WTC11 (cell line): Measurements from ENCODE around the gene GGCX. TPM values are rescaled to one million over a fixed set of nuclear protein-coding genes. Genes with fewer than 3 reads are reported as not detected.
A peak's percentile ranks its signal among the peaks of the same experiment; 100 is the strongest.

Experiments used
- ATF1 ChIP-seq: sonication (generic); formaldehyde crosslinking; IDR thresholded peaks from 2 replicates; pipeline ENCODE4 v1.8.1; 2023; ENCODE audit warnings: mild to moderate bottlenecking, moderate library complexity, missing genetic modification reagents
- CBFB ChIP-seq: sonication (generic); formaldehyde crosslinking; IDR thresholded peaks from 2 replicates; pipeline ENCODE4 v1.8.1; 2022; ENCODE audit warnings: mild to moderate bottlenecking, low read depth, missing genetic modification reagents
- EMX1 ChIP-seq: fragments of 250-450 bp; sonication (Bioruptor Pico); IDR thresholded peaks from 2 replicates; pipeline ENCODE4 v1.8.0; 2021; ENCODE audit warnings: mild to moderate bottlenecking
- ETV6 ChIP-seq: sonication (generic); formaldehyde crosslinking; IDR thresholded peaks from 2 replicates; pipeline ENCODE4 v1.8.1; 2022; ENCODE audit warnings: mild to moderate bottlenecking, missing genetic modification reagents
- GRHL2 ChIP-seq: fragments of 250-450 bp; sonication (Bioruptor Pico); IDR thresholded peaks from 2 replicates; pipeline ENCODE4 v1.8.0; 2022; ENCODE audit warnings: mild to moderate bottlenecking, moderate library complexity; ENCODE audit not compliant: insufficient replicate concordance, severe bottlenecking
- JAZF1 ChIP-seq: fragments of 250-450 bp; sonication (Bioruptor Pico); IDR thresholded peaks from 2 replicates; pipeline ENCODE4 v1.9.0; 2021; ENCODE audit warnings: moderate library complexity, mild to moderate bottlenecking, inconsistent platforms
- KAT7 ChIP-seq: sonication (generic); formaldehyde crosslinking; IDR thresholded peaks from 2 replicates; pipeline ENCODE4 v1.8.1; 2023; ENCODE audit warnings: missing genetic modification reagents, mild to moderate bottlenecking, borderline replicate concordance
- MXD4 ChIP-seq: fragments of 250-450 bp; sonication (Bioruptor Pico); IDR thresholded peaks from 2 replicates; pipeline ENCODE4 v1.8.0; 2021; ENCODE audit warnings: mild to moderate bottlenecking, moderate library complexity, borderline replicate concordance
- NFATC4 ChIP-seq: fragments of 250-450 bp; sonication (Bioruptor Pico); IDR thresholded peaks from 2 replicates; pipeline ENCODE4 v1.9.0; 2021; ENCODE audit warnings: mild to moderate bottlenecking
- NFE2L1 ChIP-seq: sonication (generic); formaldehyde crosslinking; IDR thresholded peaks from 2 replicates; pipeline ENCODE4 v1.8.1; 2023; ENCODE audit warnings: missing genetic modification reagents
- NR1H2 ChIP-seq: sonication (generic); formaldehyde crosslinking; IDR thresholded peaks from 2 replicates; pipeline ENCODE4 v1.9.0; 2021; ENCODE audit warnings: mild to moderate bottlenecking, moderate library complexity, missing genetic modification reagents
- NR3C1 ChIP-seq: sonication (generic); formaldehyde crosslinking; conservative IDR thresholded peaks from 2 replicates; pipeline ENCODE4 v1.8.1; 2023; ENCODE audit warnings: low read depth, mild to moderate bottlenecking, missing genetic modification reagents
- PRRX2 ChIP-seq: fragments of 250-450 bp; sonication (Bioruptor Pico); IDR thresholded peaks from 2 replicates; pipeline ENCODE4 v1.8.0; 2021; ENCODE audit warnings: mild to moderate bottlenecking
- SMAD3 ChIP-seq: sonication (generic); formaldehyde crosslinking; IDR thresholded peaks from 2 replicates; pipeline ENCODE4 v1.8.0; 2022; ENCODE audit warnings: missing genetic modification reagents, mild to moderate bottlenecking, borderline replicate concordance
- SOX15 ChIP-seq: fragments of 250-450 bp; sonication (Bioruptor Pico); IDR thresholded peaks from 2 replicates; pipeline ENCODE4 v1.9.0; 2021; ENCODE audit warnings: mild to moderate bottlenecking
- SP1 ChIP-seq: sonication (generic); formaldehyde crosslinking; conservative IDR thresholded peaks from 2 replicates; pipeline ENCODE4 v1.8.1; 2022; ENCODE audit warnings: missing genetic modification reagents
- TCF7 ChIP-seq: sonication (generic); formaldehyde crosslinking; IDR thresholded peaks from 2 replicates; pipeline ENCODE4 v1.8.0; 2022; ENCODE audit warnings: mild to moderate bottlenecking, low read depth, missing genetic modification reagents, moderate library complexity
- TEAD1 ChIP-seq: sonication (generic); formaldehyde crosslinking; IDR thresholded peaks from 2 replicates; pipeline ENCODE4 v1.8.0; 2022; ENCODE audit warnings: mild to moderate bottlenecking, missing genetic modification reagents
- TEAD4 ChIP-seq: sonication (generic); formaldehyde crosslinking; IDR thresholded peaks from 2 replicates; pipeline ENCODE4 v1.8.0; 2022; ENCODE audit warnings: mild to moderate bottlenecking, missing genetic modification reagents
- TP53 ChIP-seq: sonication (generic); formaldehyde crosslinking; IDR thresholded peaks from 2 replicates; pipeline ENCODE4 v1.8.1; 2023; ENCODE audit warnings: mild to moderate bottlenecking, missing genetic modification reagents
- ZNF219 ChIP-seq: sonication (generic); formaldehyde crosslinking; IDR thresholded peaks from 2 replicates; pipeline ENCODE4 v1.8.0; 2023; ENCODE audit warnings: missing genetic modification reagents, mild to moderate bottlenecking, borderline replicate concordance
- ZNF263 ChIP-seq: sonication (generic); formaldehyde crosslinking; IDR thresholded peaks from 2 replicates; pipeline ENCODE4 v1.8.1; 2022; ENCODE audit warnings: low read depth, mild to moderate bottlenecking, moderate library complexity, missing genetic modification reagents
- ZNF317 ChIP-seq: sonication (generic); formaldehyde crosslinking; IDR thresholded peaks from 2 replicates; pipeline ENCODE4 v1.8.1; 2023; ENCODE audit warnings: low read depth, mild to moderate bottlenecking, moderate library complexity, missing genetic modification reagents, borderline replicate concordance
- total RNA-seq: library from RNA; stranded (reverse); gene quantifications from 3 replicates; pipeline ENCODE4 v1.2.3, GENCODE V29; 2021
- TF ChIP-seq, protein P1 (sequence below): sonication (generic); formaldehyde crosslinking; IDR thresholded peaks from 2 replicates; pipeline ENCODE4 v1.8.1; 2022; ENCODE audit warnings: low read depth, mild to moderate bottlenecking, moderate library complexity, missing genetic modification reagents, borderline replicate concordance
- TF ChIP-seq, protein P2 (sequence below): sonication (generic); formaldehyde crosslinking; IDR thresholded peaks from 2 replicates; pipeline ENCODE4 v1.8.0; 2022; ENCODE audit warnings: mild to moderate bottlenecking, missing genetic modification reagents
- TF ChIP-seq, protein P3 (sequence below): sonication (generic); formaldehyde crosslinking; IDR thresholded peaks from 2 replicates; pipeline ENCODE4 v1.8.1; 2023; ENCODE audit warnings: mild to moderate bottlenecking, missing genetic modification reagents
- TF ChIP-seq, protein P4 (sequence below): fragments of 200-600 bp; IDR thresholded peaks from 2 replicates; pipeline ENCODE4 v1.8.0; 2022; ENCODE audit warnings: antibody characterized with exemption
- TF ChIP-seq, protein P5 (sequence below): sonication (generic); formaldehyde crosslinking; conservative IDR thresholded peaks from 2 replicates; pipeline ENCODE4 v1.8.1; 2022; ENCODE audit warnings: mild to moderate bottlenecking, missing genetic modification reagents
- TF ChIP-seq, protein P6 (sequence below): sonication (generic); formaldehyde crosslinking; IDR thresholded peaks from 2 replicates; pipeline ENCODE4 v1.8.0; 2023; ENCODE audit warnings: mild to moderate bottlenecking, missing genetic modification reagents
- TF ChIP-seq, protein P7 (sequence below): sonication (generic); formaldehyde crosslinking; IDR thresholded peaks from 2 replicates; pipeline ENCODE4 v1.8.1; 2022; ENCODE audit warnings: mild to moderate bottlenecking, missing genetic modification reagents, moderate library complexity, borderline replicate concordance

The GGCX gene
- total RNA-seq, 1 experiment from 2014 or later, result 40.9 TPM

DNA sequence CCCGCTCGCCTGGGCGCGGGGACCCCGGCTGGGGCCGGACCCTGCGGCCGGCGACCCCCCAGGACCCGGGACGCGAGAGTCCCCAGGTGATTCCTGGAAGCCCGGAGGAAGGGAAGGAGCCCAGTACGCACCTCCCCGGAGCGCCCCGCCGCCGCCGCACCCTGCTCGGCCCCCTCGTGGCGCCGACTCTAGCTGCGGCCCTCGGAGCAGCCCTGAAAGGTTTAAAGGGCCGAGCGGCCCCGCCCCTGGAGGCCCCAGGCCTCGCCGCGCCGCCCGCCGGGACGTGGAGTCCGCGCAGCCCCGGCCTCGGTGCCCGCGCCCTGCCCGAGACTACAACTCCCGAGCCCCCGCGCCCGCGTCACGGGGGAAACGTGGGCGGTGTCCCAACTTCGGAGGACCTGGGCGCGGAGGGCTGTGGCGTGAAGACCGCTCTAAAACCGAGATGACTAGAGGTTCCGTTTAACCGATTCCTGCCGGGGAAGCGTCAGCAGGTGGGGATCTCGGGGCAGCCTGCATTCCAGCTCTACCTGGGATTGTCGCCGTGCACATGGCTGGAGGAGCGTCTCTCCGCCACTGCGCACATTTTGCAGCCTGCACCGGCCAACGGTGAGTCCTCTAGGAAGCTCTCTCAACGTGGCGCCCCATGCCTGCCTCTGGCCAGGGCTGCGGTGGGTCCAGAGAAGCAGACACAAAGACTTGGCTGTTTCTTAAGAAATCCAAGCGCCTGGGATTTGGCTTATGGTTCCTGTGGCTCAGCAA, 41.4 kb upstream of the GGCX start, which contains the start of gene TMEM150A (continued):
- TF ChIP-seq, protein P1, sequence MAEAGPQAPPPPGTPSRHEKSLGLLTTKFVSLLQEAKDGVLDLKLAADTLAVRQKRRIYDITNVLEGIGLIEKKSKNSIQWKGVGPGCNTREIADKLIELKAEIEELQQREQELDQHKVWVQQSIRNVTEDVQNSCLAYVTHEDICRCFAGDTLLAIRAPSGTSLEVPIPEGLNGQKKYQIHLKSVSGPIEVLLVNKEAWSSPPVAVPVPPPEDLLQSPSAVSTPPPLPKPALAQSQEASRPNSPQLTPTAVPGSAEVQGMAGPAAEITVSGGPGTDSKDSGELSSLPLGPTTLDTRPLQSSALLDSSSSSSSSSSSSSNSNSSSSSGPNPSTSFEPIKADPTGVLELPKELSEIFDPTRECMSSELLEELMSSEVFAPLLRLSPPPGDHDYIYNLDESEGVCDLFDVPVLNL (CRISPR knock-in tag), result no peak
- TF ChIP-seq ATF1, result no peak
- TF ChIP-seq JAZF1 (CRISPR knock-in tag), result no peak
- peak; percentile 12; the same call in 1 of the 2 replicates for TF ChIP-seq TEAD1 (CRISPR knock-in tag)
- no peak for TF ChIP-seq SOX15 (CRISPR knock-in tag)
- no peak for TF ChIP-seq NR3C1 (CRISPR knock-in tag)
- TF ChIP-seq ZNF263 (CRISPR knock-in tag), result no peak
- TF ChIP-seq TCF7 (CRISPR knock-in tag), result no peak
- TF ChIP-seq NFE2L1 (CRISPR knock-in tag), result no peak
- no peak for TF ChIP-seq NR1H2 (CRISPR knock-in tag)
- TF ChIP-seq NFATC4 (CRISPR knock-in tag), result no peak
- 0 out of 2 replicates have a peak, but pooled peaks have one; percentile 35 for TF ChIP-seq SMAD3
- TF ChIP-seq, protein P2, sequence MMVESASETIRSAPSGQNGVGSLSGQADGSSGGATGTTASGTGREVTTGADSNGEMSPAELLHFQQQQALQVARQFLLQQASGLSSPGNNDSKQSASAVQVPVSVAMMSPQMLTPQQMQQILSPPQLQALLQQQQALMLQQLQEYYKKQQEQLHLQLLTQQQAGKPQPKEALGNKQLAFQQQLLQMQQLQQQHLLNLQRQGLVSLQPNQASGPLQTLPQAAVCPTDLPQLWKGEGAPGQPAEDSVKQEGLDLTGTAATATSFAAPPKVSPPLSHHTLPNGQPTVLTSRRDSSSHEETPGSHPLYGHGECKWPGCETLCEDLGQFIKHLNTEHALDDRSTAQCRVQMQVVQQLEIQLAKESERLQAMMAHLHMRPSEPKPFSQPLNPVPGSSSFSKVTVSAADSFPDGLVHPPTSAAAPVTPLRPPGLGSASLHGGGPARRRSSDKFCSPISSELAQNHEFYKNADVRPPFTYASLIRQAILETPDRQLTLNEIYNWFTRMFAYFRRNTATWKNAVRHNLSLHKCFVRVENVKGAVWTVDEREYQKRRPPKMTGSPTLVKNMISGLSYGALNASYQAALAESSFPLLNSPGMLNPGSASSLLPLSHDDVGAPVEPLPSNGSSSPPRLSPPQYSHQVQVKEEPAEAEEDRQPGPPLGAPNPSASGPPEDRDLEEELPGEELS (CRISPR knock-in tag), result peak; percentile 71
- no peak for TF ChIP-seq GRHL2 (CRISPR knock-in tag)
- peak; percentile 38 for TF ChIP-seq ETV6
- TF ChIP-seq PRRX2, result no peak
- TF ChIP-seq, protein P3, sequence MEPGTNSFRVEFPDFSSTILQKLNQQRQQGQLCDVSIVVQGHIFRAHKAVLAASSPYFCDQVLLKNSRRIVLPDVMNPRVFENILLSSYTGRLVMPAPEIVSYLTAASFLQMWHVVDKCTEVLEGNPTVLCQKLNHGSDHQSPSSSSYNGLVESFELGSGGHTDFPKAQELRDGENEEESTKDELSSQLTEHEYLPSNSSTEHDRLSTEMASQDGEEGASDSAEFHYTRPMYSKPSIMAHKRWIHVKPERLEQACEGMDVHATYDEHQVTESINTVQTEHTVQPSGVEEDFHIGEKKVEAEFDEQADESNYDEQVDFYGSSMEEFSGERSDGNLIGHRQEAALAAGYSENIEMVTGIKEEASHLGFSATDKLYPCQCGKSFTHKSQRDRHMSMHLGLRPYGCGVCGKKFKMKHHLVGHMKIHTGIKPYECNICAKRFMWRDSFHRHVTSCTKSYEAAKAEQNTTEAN, result 0 out of 2 replicates have a peak, but pooled peaks have one; percentile 78
- no peak for TF ChIP-seq CBFB
- no peak for TF ChIP-seq ZNF219 (CRISPR knock-in tag)
- TF ChIP-seq, protein P4, sequence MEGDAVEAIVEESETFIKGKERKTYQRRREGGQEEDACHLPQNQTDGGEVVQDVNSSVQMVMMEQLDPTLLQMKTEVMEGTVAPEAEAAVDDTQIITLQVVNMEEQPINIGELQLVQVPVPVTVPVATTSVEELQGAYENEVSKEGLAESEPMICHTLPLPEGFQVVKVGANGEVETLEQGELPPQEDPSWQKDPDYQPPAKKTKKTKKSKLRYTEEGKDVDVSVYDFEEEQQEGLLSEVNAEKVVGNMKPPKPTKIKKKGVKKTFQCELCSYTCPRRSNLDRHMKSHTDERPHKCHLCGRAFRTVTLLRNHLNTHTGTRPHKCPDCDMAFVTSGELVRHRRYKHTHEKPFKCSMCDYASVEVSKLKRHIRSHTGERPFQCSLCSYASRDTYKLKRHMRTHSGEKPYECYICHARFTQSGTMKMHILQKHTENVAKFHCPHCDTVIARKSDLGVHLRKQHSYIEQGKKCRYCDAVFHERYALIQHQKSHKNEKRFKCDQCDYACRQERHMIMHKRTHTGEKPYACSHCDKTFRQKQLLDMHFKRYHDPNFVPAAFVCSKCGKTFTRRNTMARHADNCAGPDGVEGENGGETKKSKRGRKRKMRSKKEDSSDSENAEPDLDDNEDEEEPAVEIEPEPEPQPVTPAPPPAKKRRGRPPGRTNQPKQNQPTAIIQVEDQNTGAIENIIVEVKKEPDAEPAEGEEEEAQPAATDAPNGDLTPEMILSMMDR, result no peak
- TF ChIP-seq, protein P5, sequence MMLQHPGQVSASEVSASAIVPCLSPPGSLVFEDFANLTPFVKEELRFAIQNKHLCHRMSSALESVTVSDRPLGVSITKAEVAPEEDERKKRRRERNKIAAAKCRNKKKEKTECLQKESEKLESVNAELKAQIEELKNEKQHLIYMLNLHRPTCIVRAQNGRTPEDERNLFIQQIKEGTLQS (CRISPR knock-in tag), result no peak
- TF ChIP-seq TEAD4 (CRISPR knock-in tag), result no peak
- TF ChIP-seq, protein P6, sequence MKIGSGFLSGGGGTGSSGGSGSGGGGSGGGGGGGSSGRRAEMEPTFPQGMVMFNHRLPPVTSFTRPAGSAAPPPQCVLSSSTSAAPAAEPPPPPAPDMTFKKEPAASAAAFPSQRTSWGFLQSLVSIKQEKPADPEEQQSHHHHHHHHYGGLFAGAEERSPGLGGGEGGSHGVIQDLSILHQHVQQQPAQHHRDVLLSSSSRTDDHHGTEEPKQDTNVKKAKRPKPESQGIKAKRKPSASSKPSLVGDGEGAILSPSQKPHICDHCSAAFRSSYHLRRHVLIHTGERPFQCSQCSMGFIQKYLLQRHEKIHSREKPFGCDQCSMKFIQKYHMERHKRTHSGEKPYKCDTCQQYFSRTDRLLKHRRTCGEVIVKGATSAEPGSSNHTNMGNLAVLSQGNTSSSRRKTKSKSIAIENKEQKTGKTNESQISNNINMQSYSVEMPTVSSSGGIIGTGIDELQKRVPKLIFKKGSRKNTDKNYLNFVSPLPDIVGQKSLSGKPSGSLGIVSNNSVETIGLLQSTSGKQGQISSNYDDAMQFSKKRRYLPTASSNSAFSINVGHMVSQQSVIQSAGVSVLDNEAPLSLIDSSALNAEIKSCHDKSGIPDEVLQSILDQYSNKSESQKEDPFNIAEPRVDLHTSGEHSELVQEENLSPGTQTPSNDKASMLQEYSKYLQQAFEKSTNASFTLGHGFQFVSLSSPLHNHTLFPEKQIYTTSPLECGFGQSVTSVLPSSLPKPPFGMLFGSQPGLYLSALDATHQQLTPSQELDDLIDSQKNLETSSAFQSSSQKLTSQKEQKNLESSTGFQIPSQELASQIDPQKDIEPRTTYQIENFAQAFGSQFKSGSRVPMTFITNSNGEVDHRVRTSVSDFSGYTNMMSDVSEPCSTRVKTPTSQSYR (CRISPR knock-in tag), result no peak
- TF ChIP-seq TP53 (CRISPR knock-in tag), result no peak
- TF ChIP-seq ZNF317 (CRISPR knock-in tag), result no peak
- TF ChIP-seq KAT7 (CRISPR knock-in tag), result 0 out of 2 replicates have a peak, but pooled peaks have one; percentile 50
- TF ChIP-seq, protein P7, sequence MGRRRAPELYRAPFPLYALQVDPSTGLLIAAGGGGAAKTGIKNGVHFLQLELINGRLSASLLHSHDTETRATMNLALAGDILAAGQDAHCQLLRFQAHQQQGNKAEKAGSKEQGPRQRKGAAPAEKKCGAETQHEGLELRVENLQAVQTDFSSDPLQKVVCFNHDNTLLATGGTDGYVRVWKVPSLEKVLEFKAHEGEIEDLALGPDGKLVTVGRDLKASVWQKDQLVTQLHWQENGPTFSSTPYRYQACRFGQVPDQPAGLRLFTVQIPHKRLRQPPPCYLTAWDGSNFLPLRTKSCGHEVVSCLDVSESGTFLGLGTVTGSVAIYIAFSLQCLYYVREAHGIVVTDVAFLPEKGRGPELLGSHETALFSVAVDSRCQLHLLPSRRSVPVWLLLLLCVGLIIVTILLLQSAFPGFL (CRISPR knock-in tag), result no peak
- TF ChIP-seq MXD4 (CRISPR knock-in tag), result no peak
- TF ChIP-seq SP1 (CRISPR knock-in tag), result peak; percentile 58; the same call in 1 of the 2 replicates
- no peak for TF ChIP-seq EMX1 (CRISPR knock-in tag)
